Activated T-cell treated with anti-CD3 and anti-CD28 coated beads, Interleukin-2, amount 50 U/mL, for 72 hours (primary cell): ENCODE results near the gene AVL9. TPM values are rescaled to one million over a fixed set of nuclear protein-coding genes. Genes with fewer than 3 reads are reported as not detected.
A peak's percentile ranks its signal among the peaks of the same experiment; 100 is the strongest.

Experiments used
- ATAC-seq, 2 donors: fragments of 150-1000 bp; cut with Tn5 transposase; replicated peaks in 1 of 2; 2 replicates each; pipeline ENCODE4 v1.10.0; 2021; ENCODE audit warnings: moderate library complexity in 2 of 2, mild to moderate bottlenecking in 1 of 2
- DNase-seq, 2 donors: peaks; one replicate each; pipeline ENCODE4 v3.0.0; 2021 to 2022; ENCODE audit warnings: mixed read lengths in 1 of 2
- H3K27ac Mint-ChIP-seq: one replicate; pipeline ENCODE4 v1.8.0; 2022; ENCODE audit warnings: mild to moderate bottlenecking, moderate library complexity, mixed read lengths
- H3K27me3 Mint-ChIP-seq: one replicate; pipeline ENCODE4 v1.8.0; 2022; ENCODE audit warnings: low read depth, mixed read lengths
- H3K36me3 Mint-ChIP-seq, 2 donors: one replicate each; pipeline ENCODE4 v1.8.0; 2022; ENCODE audit warnings: mixed read lengths in 2 of 2, mild to moderate bottlenecking in 1 of 2; ENCODE audit not compliant: insufficient read depth in 2 of 2
- H3K4me1 Mint-ChIP-seq: one replicate; pipeline ENCODE4 v1.8.0; 2022; ENCODE audit warnings: low read depth, mixed read lengths
- H3K4me3 Mint-ChIP-seq, 2 donors: one replicate each; pipeline ENCODE4 v1.8.0; 2022; ENCODE audit warnings: mild to moderate bottlenecking in 2 of 2, mixed read lengths in 2 of 2, moderate library complexity in 2 of 2
- H3K9me3 Mint-ChIP-seq, 2 donors: one replicate each; pipeline ENCODE4 v1.8.0; 2022; ENCODE audit warnings: mixed read lengths in 2 of 2
- total RNA-seq, 2 donors: library from RNA; stranded (reverse); gene quantifications; one replicate each; pipeline ENCODE4 v1.2.3, GENCODE V29; 2022

Gene AVL9
- total RNA-seq, 2 donors from 2014 or later: 50.9 to 54.9 TPM

DNA sequence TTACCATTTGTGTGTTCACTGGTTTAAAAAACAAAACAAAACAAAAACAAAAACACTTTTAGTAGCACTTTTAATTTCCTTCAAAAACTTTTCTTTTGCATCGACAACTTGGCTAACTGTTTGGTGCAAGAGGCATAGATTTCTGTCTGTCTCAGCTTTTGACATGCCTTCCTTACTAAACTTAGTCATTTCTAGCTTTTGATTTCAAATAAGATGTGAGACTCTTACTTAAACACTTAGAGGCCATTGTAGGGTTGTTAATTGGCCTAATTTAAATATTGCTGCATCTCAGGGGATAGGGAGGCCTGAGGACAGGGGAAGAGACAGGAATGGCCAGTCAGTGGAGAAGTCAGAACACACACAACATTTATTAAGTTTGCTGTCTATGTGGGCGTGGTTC, 66.3 kb downstream of the AVL9 start:
- Mint-ChIP-seq H3K9me3 (no peaks in the 10 kb centered on the region), H3K4me3 (peak overlapping the region in 1 of 2 donors; percentile 61), H3K27me3 (no peaks in the 10 kb centered on the region), H3K4me1 (peaks cover 18% of the 10 kb centered on the region), H3K36me3 (peaks cover 5 to 15% of the 10 kb centered on the region in 2 donors), H3K27ac (peak overlapping the region; percentile 63)
- ATAC-seq (peak in 1 of 2 donors; percentile 80), DNase-seq (no peak)

DNA sequence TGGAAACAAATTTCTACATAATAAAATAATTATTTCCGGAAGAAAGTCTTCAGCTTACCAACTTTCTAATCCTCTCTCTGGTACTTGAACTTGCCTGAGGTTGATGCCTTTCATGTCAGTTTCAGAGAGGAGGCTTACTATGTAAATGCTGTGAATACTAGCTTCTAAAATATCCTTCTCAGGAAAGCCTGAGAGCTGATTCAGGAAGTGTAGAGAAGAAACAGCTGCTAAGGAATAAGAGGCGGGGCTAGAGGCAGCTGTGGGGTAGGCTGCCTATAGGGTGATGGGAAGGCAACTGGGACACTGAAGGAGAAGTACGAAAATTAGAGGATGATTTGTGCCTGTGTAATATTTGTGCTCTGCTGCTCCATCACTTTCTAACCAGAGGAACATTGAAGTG, 69.3 kb downstream of the AVL9 start:
- Mint-ChIP-seq H3K36me3 (peaks cover 2 to 11% of the 10 kb centered on the region in 2 donors), H3K9me3 (no peaks in the 10 kb centered on the region), H3K27ac (no peak overlapping the region), H3K4me1 (peaks cover 18% of the 10 kb centered on the region), H3K4me3 (no peak overlapping the region), H3K27me3 (no peaks in the 10 kb centered on the region)
- ATAC-seq: no peak
- no peak for DNase-seq

DNA sequence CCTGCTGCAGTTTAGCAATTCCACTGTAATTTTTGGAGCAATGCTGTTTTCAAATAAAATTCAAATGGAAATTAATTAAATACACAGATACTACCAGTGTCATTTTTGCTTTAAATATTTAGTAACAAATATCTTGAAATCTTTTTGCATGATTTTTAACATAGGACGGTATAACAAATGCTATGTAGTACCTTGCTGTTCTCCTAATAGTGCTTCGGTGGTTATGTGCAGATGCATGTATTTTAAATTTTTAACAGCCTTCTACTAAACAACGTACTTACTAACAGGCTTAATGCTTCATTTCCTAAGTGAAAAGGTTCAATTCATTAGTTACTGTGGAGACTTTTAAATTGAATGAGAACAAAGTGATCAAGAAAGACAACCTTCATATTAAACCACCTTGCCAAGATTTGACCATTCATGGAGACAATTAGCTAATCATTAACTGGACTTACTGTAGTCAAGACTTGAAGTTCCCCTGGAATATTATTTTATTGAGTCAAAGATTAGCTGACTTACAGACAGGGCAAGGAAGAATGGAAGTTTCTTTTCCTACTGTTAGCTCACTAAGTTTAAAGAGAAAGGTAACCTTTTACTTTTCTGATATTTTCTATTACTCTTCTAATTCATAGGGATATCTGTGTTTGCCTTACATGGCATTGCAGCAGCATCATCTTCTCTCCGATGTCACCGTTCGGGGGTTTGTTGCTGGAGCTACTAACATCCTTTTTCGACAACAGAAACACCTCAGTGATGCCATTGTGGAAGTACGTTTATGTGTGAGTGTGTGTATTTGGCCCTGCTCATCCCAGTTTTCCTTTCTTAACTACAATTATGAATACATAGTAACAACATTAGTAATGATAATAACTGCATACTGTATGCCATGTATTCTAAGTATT, 74.3 kb downstream of the AVL9 start:
- H3K4me3 Mint-ChIP-seq: no peak overlapping the region
- DNase-seq (no peak), ATAC-seq (no peak)
- H3K9me3 Mint-ChIP-seq: no peaks in the 10 kb centered on the region
- no peaks in the 10 kb centered on the region for H3K4me1 Mint-ChIP-seq
- no peaks in the 10 kb centered on the region for H3K27me3 Mint-ChIP-seq
- no peak overlapping the region for H3K27ac Mint-ChIP-seq
- H3K36me3 Mint-ChIP-seq: peaks cover 0 to 8% of the 10 kb centered on the region in 2 donors

DNA sequence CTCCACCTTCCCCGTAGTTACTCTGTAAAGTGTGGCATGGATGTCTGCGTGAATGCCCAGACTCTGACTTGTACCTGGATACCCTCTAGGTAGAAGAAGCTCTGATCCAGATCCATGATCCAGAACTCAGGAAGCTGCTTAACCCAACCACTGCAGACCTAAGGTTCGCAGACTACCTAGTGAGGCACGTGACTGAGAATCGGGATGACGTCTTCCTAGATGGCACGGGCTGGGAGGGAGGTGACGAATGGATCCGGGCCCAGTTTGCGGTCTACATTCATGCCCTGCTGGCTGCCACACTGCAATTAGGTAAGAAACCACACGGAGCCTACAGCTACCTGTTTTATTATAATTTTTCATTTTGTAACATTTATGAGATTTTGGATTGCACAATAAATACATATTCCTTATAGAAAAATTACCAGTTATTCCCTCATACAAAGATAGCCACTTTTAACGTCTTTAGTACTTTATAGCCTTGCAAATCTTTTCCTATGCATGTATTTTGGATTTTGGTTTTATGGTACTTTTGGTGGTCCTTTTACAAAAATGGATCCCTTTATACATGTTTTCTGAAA, 77.9 kb downstream of the AVL9 start:
- Mint-ChIP-seq H3K4me3 (no peak overlapping the region), H3K27me3 (no peaks in the 10 kb centered on the region), H3K9me3 (no peaks in the 10 kb centered on the region), H3K27ac (no peak overlapping the region), H3K36me3 (peaks cover 0 to 9% of the 10 kb centered on the region in 2 donors), H3K4me1 (no peaks in the 10 kb centered on the region)
- DNase-seq (no peak), ATAC-seq (no peak)

DNA sequence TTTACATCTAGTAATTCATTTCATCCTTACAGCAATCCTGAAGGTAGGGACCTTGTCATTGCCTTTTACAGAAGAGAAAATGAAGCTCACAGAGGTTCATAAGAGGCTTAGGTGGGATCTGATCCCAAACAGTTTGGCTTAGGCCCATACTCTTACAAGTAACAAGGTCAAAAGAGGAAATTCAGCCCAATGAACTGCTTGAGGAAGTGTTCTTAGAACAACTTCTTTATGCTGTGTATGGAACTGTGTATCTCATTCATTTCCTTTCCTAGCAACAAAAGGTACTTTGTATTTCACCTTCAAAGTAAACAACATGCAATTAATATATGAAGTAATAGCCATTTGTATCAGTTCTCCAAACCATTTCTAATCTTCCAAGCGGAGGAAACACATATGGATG, 79.3 kb downstream of the AVL9 start:
- no peak overlapping the region for H3K27ac Mint-ChIP-seq
- H3K27me3 Mint-ChIP-seq: no peaks in the 10 kb centered on the region
- H3K4me1 Mint-ChIP-seq: no peaks in the 10 kb centered on the region
- no peak for ATAC-seq
- no peak for DNase-seq
- H3K4me3 Mint-ChIP-seq: no peak overlapping the region
- H3K36me3 Mint-ChIP-seq: peaks cover 0 to 8% of the 10 kb centered on the region in 2 donors
- no peaks in the 10 kb centered on the region for H3K9me3 Mint-ChIP-seq

DNA sequence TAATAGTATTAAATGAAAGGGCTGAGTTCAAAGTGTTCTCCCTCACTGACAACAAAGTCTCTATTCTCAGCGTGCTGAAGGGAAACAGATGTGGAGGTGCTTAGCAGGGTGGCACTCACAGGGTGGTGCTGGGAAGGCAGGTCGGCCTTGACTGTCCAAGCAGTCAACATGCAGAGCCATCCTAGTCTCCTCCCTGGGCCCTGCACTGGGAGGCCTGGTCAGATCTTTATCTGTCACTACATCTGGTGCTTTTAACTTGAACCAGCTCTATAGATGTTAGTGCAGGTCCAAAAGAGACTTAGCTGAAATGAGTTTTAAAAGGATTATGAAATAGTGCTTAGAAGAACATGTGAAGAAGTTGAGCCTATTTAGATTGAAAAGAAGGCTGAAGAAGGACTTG, 82.1 kb downstream of the AVL9 start:
- DNase-seq (no peak), ATAC-seq (no peak)
- Mint-ChIP-seq H3K4me3 (no peak overlapping the region), H3K36me3 (peaks cover 2 to 16% of the 10 kb centered on the region in 2 donors), H3K9me3 (no peaks in the 10 kb centered on the region), H3K27ac (no peak overlapping the region), H3K4me1 (no peaks in the 10 kb centered on the region), H3K27me3 (no peaks in the 10 kb centered on the region)

DNA sequence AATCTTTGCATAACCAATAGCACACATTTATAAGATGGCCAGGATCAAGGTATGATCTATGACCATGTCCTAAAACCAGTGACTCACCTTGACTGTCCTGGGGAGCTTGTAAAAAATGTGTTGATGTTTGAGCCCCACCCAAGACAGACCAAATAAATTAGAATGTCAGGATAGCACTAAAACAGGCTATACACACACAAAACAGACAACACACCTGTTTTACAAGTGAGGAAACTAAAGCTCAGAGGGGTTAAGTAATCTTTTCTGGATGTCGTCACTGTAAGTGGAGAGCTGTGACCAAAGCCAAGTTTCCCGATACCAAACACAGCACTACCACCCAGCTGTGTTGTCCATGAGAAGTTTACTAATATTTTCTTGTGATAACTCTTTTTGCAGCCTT, 84.5 kb downstream of the AVL9 start:
- ATAC-seq (no peak), DNase-seq (no peak)
- H3K36me3 Mint-ChIP-seq: peaks cover 4 to 24% of the 10 kb centered on the region in 2 donors
- H3K27ac Mint-ChIP-seq: no peak overlapping the region
- no peaks in the 10 kb centered on the region for H3K4me1 Mint-ChIP-seq
- H3K4me3 Mint-ChIP-seq: no peak overlapping the region
- no peaks in the 10 kb centered on the region for H3K9me3 Mint-ChIP-seq
- no peaks in the 10 kb centered on the region for H3K27me3 Mint-ChIP-seq

DNA sequence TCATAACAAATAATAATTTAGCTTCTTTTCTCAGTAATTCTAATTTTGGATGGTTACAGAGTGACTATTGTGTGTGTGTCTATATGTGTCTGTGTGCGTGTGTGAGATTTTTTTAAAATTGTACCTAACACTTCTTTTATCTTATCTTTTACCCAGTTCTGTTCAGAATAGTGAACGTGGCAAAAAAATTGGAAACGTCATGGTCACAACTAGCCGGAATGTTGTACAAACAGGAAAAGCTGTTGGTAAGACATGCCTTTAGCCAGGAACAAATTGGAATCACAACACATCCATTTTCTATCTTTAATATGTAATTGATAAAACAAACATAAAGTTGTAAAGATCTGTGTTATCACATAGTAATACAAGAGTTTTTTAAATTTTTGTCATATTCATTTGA, 85.4 kb downstream of the AVL9 start:
- H3K4me3 Mint-ChIP-seq: no peak overlapping the region
- H3K4me1 Mint-ChIP-seq: no peaks in the 10 kb centered on the region
- H3K27ac Mint-ChIP-seq: no peak overlapping the region
- DNase-seq (no peak), ATAC-seq (no peak)
- peaks cover 4 to 24% of the 10 kb centered on the region in 2 donors for H3K36me3 Mint-ChIP-seq
- no peaks in the 10 kb centered on the region for H3K27me3 Mint-ChIP-seq
- H3K9me3 Mint-ChIP-seq: no peaks in the 10 kb centered on the region

DNA sequence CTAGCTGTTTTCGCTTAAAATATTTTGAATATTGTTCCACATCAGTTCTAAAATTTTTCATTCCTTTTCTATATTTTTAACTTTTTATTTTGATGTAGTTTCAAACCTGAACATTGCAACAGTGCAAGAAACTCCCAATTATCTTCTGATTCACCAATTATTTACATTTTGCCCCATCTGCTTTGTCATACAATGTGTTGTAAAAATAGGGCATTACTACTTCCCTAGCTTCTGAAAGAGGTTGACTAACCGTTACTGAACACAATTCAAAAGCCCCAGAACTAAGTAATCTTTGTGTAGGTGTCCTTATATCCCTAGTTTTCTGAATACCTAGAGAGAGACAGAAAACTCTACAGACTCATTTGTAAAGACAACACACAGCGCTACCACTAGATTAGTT, 86.7 kb downstream of the AVL9 start:
- Mint-ChIP-seq H3K4me3 (no peak overlapping the region), H3K4me1 (no peaks in the 10 kb centered on the region), H3K9me3 (no peaks in the 10 kb centered on the region), H3K36me3 (peaks cover 4 to 24% of the 10 kb centered on the region in 2 donors), H3K27me3 (no peaks in the 10 kb centered on the region), H3K27ac (no peak overlapping the region)
- no peak for ATAC-seq
- DNase-seq: no peak

DNA sequence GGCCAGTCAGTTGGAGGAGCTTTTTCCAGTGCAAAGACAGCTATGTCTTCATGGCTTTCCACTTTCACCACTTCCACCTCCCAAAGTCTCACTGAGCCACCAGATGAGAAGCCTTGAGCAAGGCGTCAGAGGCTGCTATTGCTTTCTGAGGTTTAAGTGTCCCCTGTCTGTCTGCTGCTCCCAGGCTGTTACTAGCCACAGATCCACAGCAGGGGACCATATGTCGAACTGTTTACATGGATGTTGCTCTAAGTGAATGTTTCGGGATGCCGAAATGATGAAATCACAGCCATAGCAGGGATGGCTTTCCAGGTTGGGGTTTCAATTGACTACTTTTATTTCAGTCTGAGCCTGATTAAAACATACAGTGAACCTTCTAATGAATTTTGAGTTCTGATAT, 88.5 kb downstream of the AVL9 start:
- Mint-ChIP-seq H3K27me3 (no peaks in the 10 kb centered on the region), H3K27ac (peak overlapping the region; percentile 48), H3K9me3 (no peaks in the 10 kb centered on the region), H3K36me3 (peaks cover 4 to 23% of the 10 kb centered on the region in 2 donors), H3K4me1 (peaks cover 11% of the 10 kb centered on the region), H3K4me3 (no peak overlapping the region)
- no peak for DNase-seq
- no peak for ATAC-seq

DNA sequence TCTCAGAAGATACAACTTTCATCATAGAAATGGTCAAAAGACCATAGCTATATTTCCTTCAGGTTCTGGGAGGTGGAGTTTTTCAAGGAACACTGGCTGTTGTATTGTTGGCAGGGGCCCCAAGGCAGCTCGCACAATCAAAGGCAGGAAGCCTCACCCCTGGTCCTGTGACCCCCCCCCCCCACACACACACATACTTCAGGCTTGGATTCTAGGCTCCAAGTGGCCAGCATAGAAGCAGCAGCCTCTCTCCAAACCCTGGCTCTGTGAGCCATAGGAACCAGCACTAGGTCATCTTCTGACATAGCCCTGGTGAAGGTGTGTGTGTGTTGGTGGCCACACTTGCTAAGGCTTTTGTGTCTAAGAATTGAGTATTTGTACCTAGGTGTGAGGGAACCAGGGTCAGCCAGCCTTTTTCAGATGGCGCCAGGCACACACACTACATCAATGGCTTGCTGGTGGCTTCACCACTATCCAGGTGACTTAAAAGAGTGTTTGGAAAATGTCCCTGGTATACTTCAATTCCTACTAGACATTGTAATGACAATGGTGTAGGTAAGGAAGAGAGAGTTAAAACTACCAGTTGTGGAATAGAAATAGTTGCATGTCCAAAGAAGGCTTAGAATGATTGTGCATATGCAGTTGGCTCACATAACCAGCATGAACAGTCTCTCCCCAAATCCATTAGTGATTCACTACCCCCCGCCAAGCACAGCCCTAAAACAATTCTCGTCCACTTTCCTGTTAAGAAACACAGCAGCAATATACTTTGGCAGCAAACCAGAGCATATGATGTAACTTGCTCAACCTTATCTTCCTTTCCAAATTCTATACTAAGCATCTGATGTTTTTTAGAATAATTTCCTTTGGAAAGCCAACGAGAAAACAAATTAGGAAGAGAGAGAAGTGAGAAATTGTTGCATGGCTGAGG, 91.3 kb downstream of the AVL9 start:
- H3K9me3 Mint-ChIP-seq: no peaks in the 10 kb centered on the region

DNA sequence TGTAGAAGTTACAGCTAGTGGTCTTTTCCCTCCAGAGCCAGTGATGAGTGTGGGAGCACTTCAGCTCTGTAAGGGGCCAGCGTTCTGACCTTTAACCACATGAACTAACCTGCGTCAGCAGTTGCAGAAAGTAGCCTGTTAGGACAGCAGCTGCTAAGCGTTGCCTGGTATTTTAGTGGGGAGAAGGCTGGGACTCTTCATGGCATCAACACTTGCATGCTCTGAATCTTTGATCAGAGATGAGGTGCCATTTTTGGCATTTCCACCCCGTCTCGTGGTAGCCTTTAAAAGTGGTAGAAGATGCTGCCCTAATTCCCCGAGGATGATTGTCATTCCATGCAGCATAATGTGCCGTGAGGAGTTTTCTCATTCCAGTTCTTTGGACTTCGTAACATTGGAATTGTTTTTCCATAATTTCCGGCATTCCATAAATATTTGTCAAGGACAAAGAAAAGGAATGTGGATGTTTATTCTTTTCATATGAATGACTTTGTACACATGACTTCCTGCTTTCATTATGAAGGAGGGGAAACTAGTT, 92.2 kb downstream of the AVL9 start:
- Mint-ChIP-seq H3K36me3 (peaks cover 2 to 7% of the 10 kb centered on the region in 2 donors), H3K4me3 (no peak overlapping the region), H3K27ac (no peak overlapping the region), H3K9me3 (no peaks in the 10 kb centered on the region), H3K4me1 (peaks cover 19% of the 10 kb centered on the region), H3K27me3 (no peaks in the 10 kb centered on the region)
- DNase-seq (no peak), ATAC-seq (no peak)

More for the DNA sequence above, 91.3 kb downstream of the AVL9 start:
- Mint-ChIP-seq H3K36me3 (peaks cover 2 to 12% of the 10 kb centered on the region in 2 donors), H3K27me3 (no peaks in the 10 kb centered on the region), H3K4me1 (peaks cover 19% of the 10 kb centered on the region), H3K27ac (no peak overlapping the region), H3K4me3 (no peak overlapping the region)
- DNase-seq: no peak
- ATAC-seq: no peak
